ENCODE measurements around the gene SPSB1.
"Not testable (repeated sequence)": the region's sequence is repeated elsewhere in the genome, so short reads cannot be mapped to it uniquely, and the experiment has no call there.

Gene SPSB1

GRCh38 chr1:9366943-9367780 lies 74.5 kb downstream of the SPSB1 start:
- DNase-seq (ENCODE audit: low read depth), result no peak

- DNase-seq (ENCODE audit: low read depth), result no peak
These were observed 75.1 kb downstream of the SPSB1 start for GRCh38 chr1:9367806-9368205.

- no peak for DNase-seq (ENCODE audit: low read depth)
These were observed 75.7 kb downstream of the SPSB1 start for GRCh38 chr1:9368356-9368755.

GRCh38 chr1:9369964-9370788 lies 77.5 kb downstream of the SPSB1 start:
- no peak for DNase-seq (ENCODE audit: low read depth)

GRCh38 chr1:9371391-9371935 lies 78.8 kb downstream of the SPSB1 start:
- no peak for DNase-seq (ENCODE audit: low read depth)

- DNase-seq (ENCODE audit: low read depth), result no peak
These were observed 79.3 kb downstream of the SPSB1 start for GRCh38 chr1:9371951-9372350.

- DNase-seq (ENCODE audit: low read depth), result no peak
These were observed 80.9 kb downstream of the SPSB1 start for GRCh38 chr1:9373619-9374018.

GRCh38 chr1:9374748-9375341 lies 82.2 kb downstream of the SPSB1 start:
- DNase-seq (ENCODE audit: low read depth), result no peak

GRCh38 chr1:9375912-9376311 lies 83.2 kb downstream of the SPSB1 start:
- no peak for DNase-seq (ENCODE audit: low read depth)

GRCh38 chr1:9376430-9376829 lies 83.7 kb downstream of the SPSB1 start:
- no peak for DNase-seq (ENCODE audit: low read depth)

- DNase-seq (ENCODE audit: low read depth), result no peak
These were observed 84.2 kb downstream of the SPSB1 start for GRCh38 chr1:9376886-9377333.

- DNase-seq (ENCODE audit: low read depth), result no peak
These were observed 86.1 kb downstream of the SPSB1 start for GRCh38 chr1:9378801-9379200.

- no peak for DNase-seq (ENCODE audit: low read depth)
These were observed 88.0 kb downstream of the SPSB1 start for GRCh38 chr1:9380711-9381110.

GRCh38 chr1:9382643-9383491 lies 90.2 kb downstream of the SPSB1 start:
- DNase-seq (ENCODE audit: low read depth), result no peak

GRCh38 chr1:9384128-9384527 lies 91.4 kb downstream of the SPSB1 start:
- no peak for DNase-seq (ENCODE audit: low read depth)

- DNase-seq (ENCODE audit: low read depth), result no peak
These were observed 92.1 kb downstream of the SPSB1 start for GRCh38 chr1:9384751-9385245.

GRCh38 chr1:9385392-9385791 lies 92.7 kb downstream of the SPSB1 start:
- not testable (repeated sequence) for DNase-seq (ENCODE audit: low read depth)

GRCh38 chr1:9385801-9386573 lies 93.3 kb downstream of the SPSB1 start:
- DNase-seq (ENCODE audit: low read depth), result no peak

GRCh38 chr1:9388335-9389180 lies 95.9 kb downstream of the SPSB1 start:
- DNase-seq (ENCODE audit: low read depth), result no peak

- no peak for DNase-seq (ENCODE audit: low read depth)
These were observed 97.3 kb downstream of the SPSB1 start for GRCh38 chr1:9389968-9390367.

Measured in stimulated activated CD8-positive, alpha-beta memory T cell treated with anti-CD3 and anti-CD28 coated beads, Interleukin-15, amount 100 ng/mL, for 24 hours (primary cell).